T-cell (primary cell): ENCODE measurements around the gene OR2T6. TPM values are rescaled to one million over a fixed set of nuclear protein-coding genes. Genes with fewer than 3 reads are reported as not detected.
"Not testable (repeated sequence)": the region's sequence is repeated elsewhere in the genome, so short reads cannot be mapped to it uniquely, and the experiment has no call there.

Experiments used
- ATAC-seq, 4 experiments: fragments of 200-7000 bp in 3 of 4; fragments of 150-1000 bp in 1 of 4; cut with Tn5 transposase; replicated peaks in 1 of 4; 1 replicate in 3 of 4; 2 replicates in 1 of 4; pipeline ENCODE4 v1.10.0; 2021; ENCODE audit warnings: moderate library complexity in 3 of 4, mild to moderate bottlenecking in 2 of 4, moderate number of reproducible peaks in 1 of 4
- CTCF ChIA-PET, 2 donors: fragments of 300-600 bp; sonication (Branson Sonifier 250); formaldehyde crosslinking; loops; one replicate each; lab custom pipeline; 2022; ENCODE audit warnings: antibody characterized with exemption in 2 of 2; lab: Charles Lee
- POLR2A ChIA-PET, 2 donors: fragments of 300-600 bp; sonication (Branson Sonifier 250); formaldehyde crosslinking; loops; one replicate each; lab custom pipeline; 2022; ENCODE audit warnings: antibody characterized with exemption in 2 of 2; lab: Charles Lee
- DNase-seq, 35 experiments: peaks; one replicate each; pipeline versions ENCODE4 v3.0.0 to v3.0.0-alpha.2; 2013 to 2023
- H3K27ac ChIP-seq: one replicate; pipeline ENCODE4 v1.5.1; 2013; ENCODE audit warnings: low read length
- H3K27me3 ChIP-seq, 2 experiments: replicated peaks in 1 of 2; 1 replicate in 1 of 2; 2 replicates in 1 of 2; pipeline versions ENCODE4 v1.6.1 to v1.7.0; 2013; ENCODE audit warnings: low read length in 1 of 2, mixed read lengths in 1 of 2; ENCODE audit not compliant: control insufficient read depth in 2 of 2, insufficient read depth in 2 of 2; ENCODE audit errors: extremely low read depth in 1 of 2
- H3K36me3 ChIP-seq, 2 donors: 1 replicate in 1 of 2; 2 replicates in 1 of 2; pipeline versions ENCODE4 v1.6.1 to v1.7.0; 2013; ENCODE audit warnings: low read length in 1 of 2; ENCODE audit not compliant: control insufficient read depth in 2 of 2, insufficient read depth in 1 of 2; ENCODE audit errors: extremely low read depth in 1 of 2
- H3K4me1 ChIP-seq, 2 experiments: 1 replicate in 1 of 2; 2 replicates in 1 of 2; pipeline versions ENCODE4 v1.6.1 to v1.7.0; 2013; ENCODE audit warnings: low read length in 2 of 2, mixed read lengths in 1 of 2; ENCODE audit not compliant: insufficient read depth in 2 of 2, control insufficient read depth in 1 of 2; ENCODE audit errors: extremely low read depth in 1 of 2
- H3K4me3 ChIP-seq, 2 donors: 1 replicate in 1 of 2; 2 replicates in 1 of 2; pipeline versions ENCODE4 v1.5.1 to v1.7.0; 2013; ENCODE audit warnings: mild to moderate bottlenecking in 2 of 2, low read length in 1 of 2, moderate library complexity in 1 of 2; ENCODE audit not compliant: control insufficient read depth in 1 of 2; ENCODE audit errors: extremely low read depth in 1 of 2
- H3K9me3 ChIP-seq: 2 replicates; pipeline ENCODE4 v1.7.0; 2013
- H3K27ac Mint-ChIP-seq, 2 donors: one replicate each; pipeline ENCODE4 v1.8.0; 2020 to 2021; ENCODE audit warnings: mild to moderate bottlenecking in 2 of 2, mixed read lengths in 2 of 2
- H3K27me3 Mint-ChIP-seq, 2 donors: one replicate each; pipeline ENCODE4 v1.8.0; 2021 to 2022; ENCODE audit warnings: mixed read lengths in 2 of 2
- H3K36me3 Mint-ChIP-seq: one replicate; pipeline ENCODE4 v1.8.0; 2021; ENCODE audit warnings: mixed read lengths
- H3K4me1 Mint-ChIP-seq, 3 donors: one replicate each; pipeline ENCODE4 v1.8.0; 2020 to 2022; ENCODE audit warnings: mixed read lengths in 3 of 3, mild to moderate bottlenecking in 1 of 3
- H3K4me3 Mint-ChIP-seq, 3 donors: one replicate each; pipeline ENCODE4 v1.8.0; 2020 to 2022; ENCODE audit warnings: mild to moderate bottlenecking in 3 of 3, mixed read lengths in 3 of 3, moderate library complexity in 3 of 3
- H3K9me3 Mint-ChIP-seq, 3 donors: one replicate each; pipeline ENCODE4 v1.8.0; 2020 to 2022; ENCODE audit warnings: mixed read lengths in 3 of 3
- WGBS: methylation state at CpG from one replicate; pipeline ENCODE4 v1.1.5; 2013; ENCODE audit warnings: missing lambda C conversion rate; ENCODE audit not compliant: insufficient coverage; 5-methylcytosine and 5-hydroxymethylcytosine counted together
- total RNA-seq, 35 experiments: library from RNA in 6 of 35; stranded (reverse) in 6 of 35; fragments of 120-200 nt in 1 of 35; gene quantifications; one replicate each; pipeline versions ENCODE4 v1.2.1 to v1.2.4 and lab custom pipeline; 2013 to 2026

Gene OR2T6
- total RNA-seq, 5 donors from 2014 or later (not counting 1 experiment from before 2014, with no cell fraction given) = not detected

DNA sequence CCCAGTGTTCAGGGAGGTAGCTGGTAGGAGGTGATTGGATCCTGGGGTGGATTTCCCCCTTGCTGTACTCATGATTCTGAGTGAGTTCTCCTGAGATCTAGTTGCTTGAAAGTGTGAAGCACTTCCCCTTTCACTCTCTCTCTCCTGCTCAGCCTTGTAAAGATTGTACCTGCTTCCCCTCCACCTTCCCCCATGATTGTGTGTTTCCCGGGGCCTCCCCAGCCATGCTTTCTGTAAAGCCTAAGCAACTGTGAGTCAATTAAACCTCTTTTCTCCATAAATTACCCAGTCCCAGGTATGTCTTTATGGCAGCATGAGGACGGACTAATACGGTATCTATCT, 52.6 kb downstream of the OR2T6 start:
- H3K27me3 Mint-ChIP-seq, H3K27ac Mint-ChIP-seq, H3K4me3 ChIP-seq, H3K9me3 ChIP-seq, H3K36me3 ChIP-seq, H3K4me1 ChIP-seq, H3K27ac ChIP-seq, H3K9me3 Mint-ChIP-seq, H3K4me1 Mint-ChIP-seq, H3K36me3 Mint-ChIP-seq, POLR2A ChIA-PET, H3K27me3 ChIP-seq, H3K4me3 Mint-ChIP-seq, DNase-seq, CTCF ChIA-PET, ATAC-seq: not testable (repeated sequence)
- WGBS = no CpG with 5 or more reads among the region's 3 CpGs

DNA sequence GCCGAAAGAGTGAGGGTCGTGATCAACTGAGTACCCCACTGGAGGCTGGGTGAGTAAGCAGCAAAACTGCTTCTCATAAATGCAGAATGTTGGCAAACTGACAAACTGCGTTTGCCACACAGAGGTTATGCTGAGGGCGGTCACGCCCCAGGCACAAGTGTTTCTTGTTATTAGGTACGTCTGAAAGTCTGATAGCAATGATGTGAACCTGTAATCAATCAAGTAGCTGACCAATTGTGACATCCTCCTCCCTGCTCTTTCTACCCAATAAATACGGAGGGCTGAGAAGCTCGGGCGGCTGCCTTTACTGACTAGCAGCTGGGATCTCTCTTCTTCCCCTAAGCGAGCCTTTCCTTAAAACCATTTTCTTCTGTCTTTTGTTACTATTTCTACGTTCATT, 56.1 kb downstream of the OR2T6 start:
- H3K9me3 Mint-ChIP-seq, H3K27me3 Mint-ChIP-seq: not testable (repeated sequence)

DNA sequence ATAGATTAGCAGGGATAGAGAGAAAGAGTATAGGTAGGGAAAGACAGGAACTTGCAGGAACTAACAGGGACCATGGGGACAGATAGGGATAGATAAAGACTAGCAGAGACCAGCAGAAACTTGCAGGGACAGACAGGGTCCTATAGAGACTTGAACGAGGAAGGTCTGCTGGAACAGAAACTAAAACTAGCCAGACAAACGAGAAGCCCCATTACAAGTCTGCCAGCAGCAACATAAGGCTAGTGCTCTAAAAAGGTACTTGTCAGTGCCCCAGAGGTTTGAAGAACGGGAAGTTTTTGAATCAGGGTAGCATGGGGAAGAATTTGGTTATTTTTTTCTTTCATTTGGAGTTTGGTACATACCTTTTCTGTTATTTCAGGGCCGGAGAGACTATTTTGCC, 56.7 kb downstream of the OR2T6 start:
- CTCF ChIA-PET, H3K36me3 ChIP-seq, H3K27ac ChIP-seq, DNase-seq, H3K27ac Mint-ChIP-seq, H3K4me1 ChIP-seq, H3K9me3 ChIP-seq, H3K4me1 Mint-ChIP-seq, H3K4me3 Mint-ChIP-seq, POLR2A ChIA-PET, H3K36me3 Mint-ChIP-seq, H3K27me3 Mint-ChIP-seq, ATAC-seq, H3K4me3 ChIP-seq, H3K27me3 ChIP-seq, H3K9me3 Mint-ChIP-seq: not testable (repeated sequence)
- no CpG with 5 or more reads among the region's 4 CpGs for WGBS

More for the DNA sequence above, 56.1 kb downstream of the OR2T6 start:
- H3K27ac ChIP-seq, H3K9me3 ChIP-seq, CTCF ChIA-PET, H3K4me1 Mint-ChIP-seq, H3K4me3 Mint-ChIP-seq, H3K36me3 Mint-ChIP-seq, H3K27me3 ChIP-seq, DNase-seq, ATAC-seq, H3K36me3 ChIP-seq, H3K4me1 ChIP-seq, H3K27ac Mint-ChIP-seq, POLR2A ChIA-PET, H3K4me3 ChIP-seq: not testable (repeated sequence)
- WGBS = no CpG with 5 or more reads among the region's 11 CpGs

GRCh38 chr1:248433811-248434415, 58.4 kb downstream of the OR2T6 start:
- H3K9me3 Mint-ChIP-seq, H3K4me1 Mint-ChIP-seq, H3K4me1 ChIP-seq, H3K27ac Mint-ChIP-seq, H3K4me3 ChIP-seq, DNase-seq, H3K36me3 Mint-ChIP-seq, H3K36me3 ChIP-seq, ATAC-seq, H3K27me3 ChIP-seq, POLR2A ChIA-PET, H3K9me3 ChIP-seq, H3K27ac ChIP-seq, CTCF ChIA-PET, H3K27me3 Mint-ChIP-seq, H3K4me3 Mint-ChIP-seq: not testable (repeated sequence)
- WGBS = 93% methylated on average over 16 of the region's 38 CpGs

DNA sequence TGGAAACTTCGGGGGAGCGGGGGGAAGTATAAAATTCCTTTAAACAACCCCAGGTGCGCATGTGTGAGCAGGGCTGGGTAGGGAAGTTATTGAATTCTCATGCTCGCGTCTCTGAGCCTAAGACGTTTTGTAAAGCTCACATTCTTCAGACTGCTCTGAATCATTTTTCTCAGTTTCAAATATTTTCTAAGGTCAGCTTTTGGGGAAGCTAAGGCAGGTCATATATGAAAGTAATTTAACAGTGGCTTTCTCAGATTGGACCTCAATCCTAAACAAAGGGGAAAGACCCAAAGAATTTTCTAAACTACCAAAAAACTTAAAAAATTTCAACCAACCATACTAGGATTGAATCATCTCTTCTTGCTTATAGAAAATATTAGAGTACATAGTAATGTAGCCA, 59.4 kb downstream of the OR2T6 start:
- H3K4me1 ChIP-seq, H3K9me3 ChIP-seq, H3K36me3 ChIP-seq, H3K27me3 ChIP-seq, CTCF ChIA-PET, H3K4me3 Mint-ChIP-seq, ATAC-seq, H3K4me3 ChIP-seq, POLR2A ChIA-PET, H3K4me1 Mint-ChIP-seq, H3K27ac Mint-ChIP-seq, H3K36me3 Mint-ChIP-seq, DNase-seq, H3K27ac ChIP-seq, H3K27me3 Mint-ChIP-seq, H3K9me3 Mint-ChIP-seq: not testable (repeated sequence)
- WGBS = no CpG with 5 or more reads among the region's 6 CpGs

DNA sequence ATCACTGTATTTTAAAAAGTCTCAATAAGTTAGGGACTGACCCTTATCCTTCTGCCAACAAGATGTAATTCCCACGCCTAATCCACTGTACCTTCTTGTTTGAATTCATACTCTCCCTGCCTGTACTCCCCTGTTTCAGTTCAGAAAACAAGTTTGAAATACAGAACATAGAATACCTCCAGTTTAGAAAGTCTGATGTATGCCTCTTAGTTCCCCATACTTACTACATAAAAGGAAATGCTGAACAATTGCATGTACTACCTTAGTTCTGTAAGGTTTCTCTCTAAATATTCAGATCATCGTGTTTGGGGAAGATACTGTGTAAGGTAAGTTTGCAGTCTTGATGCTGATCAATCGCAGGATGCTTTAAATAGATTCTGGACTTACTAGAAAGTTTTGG, 60.8 kb downstream of the OR2T6 start:
- H3K4me3 ChIP-seq, DNase-seq, H3K36me3 ChIP-seq, H3K4me1 ChIP-seq, H3K27me3 Mint-ChIP-seq, H3K9me3 Mint-ChIP-seq, H3K4me1 Mint-ChIP-seq, H3K27ac ChIP-seq, H3K9me3 ChIP-seq, H3K36me3 Mint-ChIP-seq, POLR2A ChIA-PET, H3K4me3 Mint-ChIP-seq, H3K27ac Mint-ChIP-seq, H3K27me3 ChIP-seq, ATAC-seq, CTCF ChIA-PET: not testable (repeated sequence)
- WGBS = 83% methylated on average over 1 of the region's 3 CpGs

- H3K4me3 ChIP-seq, ATAC-seq, H3K9me3 Mint-ChIP-seq, H3K27ac ChIP-seq, DNase-seq, H3K27me3 Mint-ChIP-seq, H3K4me1 ChIP-seq, H3K4me1 Mint-ChIP-seq, H3K27ac Mint-ChIP-seq, H3K9me3 ChIP-seq, POLR2A ChIA-PET, H3K36me3 ChIP-seq, H3K27me3 ChIP-seq, H3K36me3 Mint-ChIP-seq, H3K4me3 Mint-ChIP-seq, CTCF ChIA-PET: not testable (repeated sequence)
- no CpG with 5 or more reads among the region's 1 CpG for WGBS
Observed at GRCh38 chr1:248438668-248439067, 63.1 kb downstream of the OR2T6 start.
